Chondrocyte (in vitro differentiated cells): ENCODE data around the gene ZNHIT3. TPM values are rescaled to one million over a fixed set of nuclear protein-coding genes. Genes with fewer than 3 reads are reported as not detected.
A peak's percentile ranks its signal among the peaks of the same experiment; 100 is the strongest.
"Not testable (repeated sequence)": the region's sequence is repeated elsewhere in the genome, so short reads cannot be mapped to it uniquely, and the experiment has no call there.

Source experiments
- DNase-seq: peaks from one replicate; pipeline ENCODE4 v3.0.0; 2021; ENCODE audit warnings: mixed read lengths, low spot score
- H3K27ac Mint-ChIP-seq: one replicate; pipeline ENCODE4 v1.8.0; 2021; ENCODE audit warnings: mild to moderate bottlenecking, moderate library complexity, mixed read lengths; ENCODE audit not compliant: unreplicated experiment
- H3K27me3 Mint-ChIP-seq: 2 replicates; pipeline ENCODE4 v1.8.0; 2021; ENCODE audit warnings: low read depth, mixed read lengths
- H3K36me3 Mint-ChIP-seq: 2 replicates; pipeline ENCODE4 v1.8.0; 2021; ENCODE audit warnings: low read depth, mixed read lengths
- H3K4me1 Mint-ChIP-seq: 2 replicates; pipeline ENCODE4 v1.8.0; 2021; ENCODE audit warnings: low read depth, mild to moderate bottlenecking, mixed read lengths
- H3K4me3 Mint-ChIP-seq: one replicate; pipeline ENCODE4 v1.8.0; 2021; ENCODE audit warnings: mild to moderate bottlenecking, moderate library complexity, mixed read lengths; ENCODE audit not compliant: unreplicated experiment
- H3K9me3 Mint-ChIP-seq: 2 replicates; pipeline ENCODE4 v1.8.0; 2021; ENCODE audit warnings: low read depth, mixed read lengths
- CTCF ChIP-seq: fragments of 200-600 bp; sonication (generic); IDR thresholded peaks from 2 replicates; pipeline ENCODE4 v1.5.0; 2021; ENCODE audit warnings: antibody characterized with exemption, mild to moderate bottlenecking, moderate library complexity
- long read RNA-seq: library from polyadenylated mRNA; stranded (forward); transcript quantifications from one replicate; pipeline ENCODE4 v2.0.0, GENCODE V29; 2021
- total RNA-seq: library from RNA; stranded (reverse); gene quantifications from 3 replicates; pipeline ENCODE4 v1.2.1, GENCODE V29; 2021

Gene ZNHIT3
- total RNA-seq = 24.7 to 25.9 TPM (median 25.2 TPM) in 3 replicates
- long read RNA-seq, transcript ZNHIT3-208 (4 exons, 926 nt) = minor isoform, 5 of 32 reads
- long read RNA-seq, transcript ZNHIT3-204 (5 exons, 951 nt) = major isoform, 24 of 32 reads
- long read RNA-seq, partial matches to known transcripts = 0 of 32 reads
- long read RNA-seq, other reads (novel, unspliced or antisense) = 2 of 32 reads

- TF ChIP-seq CTCF = no peak
- Mint-ChIP-seq H3K36me3 (peaks cover 8% of the 10 kb centered on the region), H3K27me3 (peaks cover 11% of the 10 kb centered on the region), H3K4me3 (peak within 1 kb of the TSS; percentile 99), H3K4me1 (peaks cover 33% of the 10 kb centered on the region), H3K27ac (peak within 1 kb of the TSS; percentile 97), H3K9me3 (peaks cover 5% of the 10 kb centered on the region)
- peak; percentile 94 for DNase-seq
These were observed at the start of gene ZNHIT3 for GRCh38 chr17:36486204-36487194. Gene ZNHIT3 (plus strand): TSS chr17:36486681. CDS start chr17:36486700, 19 bp downstream.

GRCh38 chr17:36441792-36442191, 44.7 kb upstream of the ZNHIT3 start:
- H3K9me3 Mint-ChIP-seq, DNase-seq, H3K4me1 Mint-ChIP-seq, H3K27ac Mint-ChIP-seq, H3K4me3 Mint-ChIP-seq, H3K27me3 Mint-ChIP-seq, H3K36me3 Mint-ChIP-seq: not testable (repeated sequence)

GRCh38 chr17:36443777-36444176, 42.7 kb upstream of the ZNHIT3 start:
- H3K9me3 Mint-ChIP-seq = no peaks in the 10 kb centered on the region
- no peak for TF ChIP-seq CTCF

GRCh38 chr17:36449997-36450396, 36.5 kb upstream of the ZNHIT3 start:
- not testable (repeated sequence) for H3K27ac Mint-ChIP-seq, H3K36me3 Mint-ChIP-seq, H3K27me3 Mint-ChIP-seq, H3K4me1 Mint-ChIP-seq, H3K9me3 Mint-ChIP-seq, DNase-seq, H3K4me3 Mint-ChIP-seq

More at GRCh38 chr17:36443777-36444176, 42.7 kb upstream of the ZNHIT3 start:
- no peak overlapping the region for H3K27ac Mint-ChIP-seq
- DNase-seq = no peak
- peaks cover 4% of the 10 kb centered on the region for H3K27me3 Mint-ChIP-seq
- H3K36me3 Mint-ChIP-seq = no peaks in the 10 kb centered on the region
- H3K4me1 Mint-ChIP-seq = no peaks in the 10 kb centered on the region
- no peak overlapping the region for H3K4me3 Mint-ChIP-seq

GRCh38 chr17:36452888-36453287, 33.6 kb upstream of the ZNHIT3 start:
- not testable (repeated sequence) for H3K4me1 Mint-ChIP-seq, H3K36me3 Mint-ChIP-seq, H3K4me3 Mint-ChIP-seq, H3K27me3 Mint-ChIP-seq, H3K27ac Mint-ChIP-seq, DNase-seq, H3K9me3 Mint-ChIP-seq

- H3K27me3 Mint-ChIP-seq = peaks cover 25% of the 10 kb centered on the region
- H3K4me3 Mint-ChIP-seq, H3K27ac Mint-ChIP-seq, H3K4me1 Mint-ChIP-seq, DNase-seq, H3K36me3 Mint-ChIP-seq, H3K9me3 Mint-ChIP-seq: not testable (repeated sequence)
These were observed 28.8 kb upstream of the ZNHIT3 start for GRCh38 chr17:36457701-36458100.

- DNase-seq = no peak
- TF ChIP-seq CTCF = no peak
- H3K9me3 Mint-ChIP-seq = no peaks in the 10 kb centered on the region
- no peak overlapping the region for H3K27ac Mint-ChIP-seq
- no peaks in the 10 kb centered on the region for H3K36me3 Mint-ChIP-seq
- H3K27me3 Mint-ChIP-seq = peaks cover 25% of the 10 kb centered on the region
- no peak overlapping the region for H3K4me3 Mint-ChIP-seq
- no peaks in the 10 kb centered on the region for H3K4me1 Mint-ChIP-seq
These were observed 27.4 kb upstream of the ZNHIT3 start for GRCh38 chr17:36459045-36459444.
